BLaER1 (cell line): ENCODE measurements around the gene DIP2C.

Experiments used
- H3K27ac ChIP-seq: shearing (Covaris generic); formaldehyde crosslinking; 2 replicates; pipeline ENCODE4 v1.8.1; 2022
- H3K27me3 ChIP-seq: shearing (Covaris generic); formaldehyde crosslinking; 2 replicates; pipeline ENCODE4 v1.8.1; 2022
- H3K36me3 ChIP-seq: shearing (Covaris generic); formaldehyde crosslinking; 2 replicates; pipeline ENCODE4 v1.8.1; 2022
- H3K4me1 ChIP-seq: shearing (Covaris generic); formaldehyde crosslinking; 2 replicates; pipeline ENCODE4 v1.8.1; 2022
- H3K4me2 ChIP-seq: shearing (Covaris generic); formaldehyde crosslinking; 2 replicates; pipeline ENCODE4 v1.8.1; 2022
- H3K4me3 ChIP-seq: shearing (Covaris generic); formaldehyde crosslinking; 2 replicates; pipeline ENCODE4 v1.8.1; 2022
- H3K9ac ChIP-seq: shearing (Covaris generic); formaldehyde crosslinking; 2 replicates; pipeline ENCODE4 v1.8.1; 2022
- H3K9me3 ChIP-seq: shearing (Covaris generic); formaldehyde crosslinking; 2 replicates; pipeline ENCODE4 v1.8.1; 2022
- H4K20me1 ChIP-seq: shearing (Covaris generic); formaldehyde crosslinking; 2 replicates; pipeline ENCODE4 v1.8.1; 2022
- Cebpa-rat ChIP-seq: shearing (Covaris generic); IDR thresholded peaks from 2 replicates; pipeline ENCODE4 v1.8.1; 2022

Gene DIP2C

GRCh38 chr10:547591-548081 lies 141.8 kb downstream of the DIP2C start:
- no peak overlapping the region for H3K4me3 ChIP-seq
- no peaks in the 10 kb centered on the region; the same call in 1 of the 2 replicates for H3K36me3 ChIP-seq
- H3K4me1 ChIP-seq: peaks cover 50% of the 10 kb centered on the region
- no peak overlapping the region for H3K27ac ChIP-seq
- no peak overlapping the region for H3K9ac ChIP-seq
- TF ChIP-seq Cebpa-rat: no peak
- peaks cover 100% of the 10 kb centered on the region for H4K20me1 ChIP-seq
- no peaks in the 10 kb centered on the region for H3K9me3 ChIP-seq
- H3K4me2 ChIP-seq: peak overlapping the region; percentile 42
- no peaks in the 10 kb centered on the region for H3K27me3 ChIP-seq

GRCh38 chr10:546971-547590 lies 142.4 kb downstream of the DIP2C start:
- Histone ChIP-seq H3K9ac (no peak overlapping the region), H3K4me3 (no peak overlapping the region), H3K27ac (no peak overlapping the region), H3K9me3 (no peaks in the 10 kb centered on the region), H4K20me1 (peaks cover 100% of the 10 kb centered on the region), H3K4me1 (peaks cover 56% of the 10 kb centered on the region), H3K4me2 (peak overlapping the region; percentile 42), H3K27me3 (no peaks in the 10 kb centered on the region), H3K36me3 (no peaks in the 10 kb centered on the region; the same call in 1 of the 2 replicates)
- no peak for TF ChIP-seq Cebpa-rat

GRCh38 chr10:546451-546850 lies 143.0 kb downstream of the DIP2C start:
- H3K4me3 ChIP-seq: no peak overlapping the region
- peaks cover 4% of the 10 kb centered on the region; the same call in 1 of the 2 replicates for H3K27me3 ChIP-seq
- peaks cover 100% of the 10 kb centered on the region for H4K20me1 ChIP-seq

GRCh38 chr10:543862-544822 lies 145.3 kb downstream of the DIP2C start:
- Histone ChIP-seq H3K4me2 (peak overlapping the region; percentile 77; the same call in 1 of the 2 replicates), H3K9ac (no peak overlapping the region), H3K27ac (no peak overlapping the region), H3K27me3 (peaks cover 6% of the 10 kb centered on the region; the same call in 1 of the 2 replicates), H3K9me3 (no peaks in the 10 kb centered on the region), H4K20me1 (peaks cover 100% of the 10 kb centered on the region), H3K4me3 (no peak overlapping the region), H3K4me1 (peaks cover 55% of the 10 kb centered on the region), H3K36me3 (no peaks in the 10 kb centered on the region)
- no peak for TF ChIP-seq Cebpa-rat

More at GRCh38 chr10:546451-546850, 143.0 kb downstream of the DIP2C start:
- Histone ChIP-seq H3K9ac (no peak overlapping the region), H3K27ac (no peak overlapping the region), H3K9me3 (no peaks in the 10 kb centered on the region), H3K36me3 (no peaks in the 10 kb centered on the region; the same call in 1 of the 2 replicates), H3K4me1 (peaks cover 59% of the 10 kb centered on the region), H3K4me2 (no peak overlapping the region)
- no peak for TF ChIP-seq Cebpa-rat

- peaks cover 100% of the 10 kb centered on the region for H4K20me1 ChIP-seq
- peak overlapping the region; percentile 77 for H3K4me2 ChIP-seq
- no peaks in the 10 kb centered on the region for H3K36me3 ChIP-seq
- H3K9ac ChIP-seq: no peak overlapping the region
- H3K9me3 ChIP-seq: no peaks in the 10 kb centered on the region
- no peak for TF ChIP-seq Cebpa-rat
- H3K27ac ChIP-seq: no peak overlapping the region
- H3K27me3 ChIP-seq: peaks cover 6% of the 10 kb centered on the region; the same call in 1 of the 2 replicates
- no peak overlapping the region for H3K4me3 ChIP-seq
- H3K4me1 ChIP-seq: peaks cover 47% of the 10 kb centered on the region
These were observed 146.3 kb downstream of the DIP2C start for GRCh38 chr10:543131-543530.

- Histone ChIP-seq H3K9ac (no peak overlapping the region), H3K36me3 (no peaks in the 10 kb centered on the region), H3K4me2 (peak overlapping the region; percentile 77), H3K27me3 (peaks cover 6% of the 10 kb centered on the region; the same call in 1 of the 2 replicates), H4K20me1 (peaks cover 100% of the 10 kb centered on the region), H3K4me1 (peaks cover 45% of the 10 kb centered on the region), H3K27ac (no peak overlapping the region), H3K9me3 (no peaks in the 10 kb centered on the region), H3K4me3 (no peak overlapping the region)
- TF ChIP-seq Cebpa-rat: no peak
These were observed 147.6 kb downstream of the DIP2C start for GRCh38 chr10:541750-542371.

GRCh38 chr10:541041-541440 lies 148.4 kb downstream of the DIP2C start:
- TF ChIP-seq Cebpa-rat: no peak
- H3K4me2 ChIP-seq: peak overlapping the region; percentile 77; the same call in 1 of the 2 replicates
- peaks cover 6% of the 10 kb centered on the region; the same call in 1 of the 2 replicates for H3K27me3 ChIP-seq
- H3K9ac ChIP-seq: no peak overlapping the region
- H3K36me3 ChIP-seq: no peaks in the 10 kb centered on the region
- H4K20me1 ChIP-seq: peaks cover 100% of the 10 kb centered on the region
- no peak overlapping the region for H3K4me3 ChIP-seq
- H3K4me1 ChIP-seq: peaks cover 51% of the 10 kb centered on the region
- H3K27ac ChIP-seq: no peak overlapping the region
- H3K9me3 ChIP-seq: no peaks in the 10 kb centered on the region

GRCh38 chr10:538895-539294 lies 150.6 kb downstream of the DIP2C start:
- Histone ChIP-seq H3K36me3 (no peaks in the 10 kb centered on the region), H3K27me3 (peaks cover 6% of the 10 kb centered on the region; the same call in 1 of the 2 replicates), H3K4me1 (peaks cover 69% of the 10 kb centered on the region), H3K4me3 (no peak overlapping the region), H3K9ac (no peak overlapping the region), H4K20me1 (peaks cover 100% of the 10 kb centered on the region), H3K9me3 (no peaks in the 10 kb centered on the region), H3K4me2 (no peak overlapping the region), H3K27ac (no peak overlapping the region)
- TF ChIP-seq Cebpa-rat: no peak

- Histone ChIP-seq H3K27me3 (peaks cover 6% of the 10 kb centered on the region; the same call in 1 of the 2 replicates), H3K9me3 (no peaks in the 10 kb centered on the region), H3K4me1 (peaks cover 69% of the 10 kb centered on the region), H4K20me1 (peaks cover 100% of the 10 kb centered on the region), H3K27ac (no peak overlapping the region), H3K4me3 (no peak overlapping the region), H3K4me2 (peak overlapping the region; percentile 46), H3K9ac (no peak overlapping the region), H3K36me3 (no peaks in the 10 kb centered on the region)
- TF ChIP-seq Cebpa-rat: no peak
These were observed 152.5 kb downstream of the DIP2C start for GRCh38 chr10:536935-537334.
